WTC11 (cell line): ENCODE measurements around the gene MDFIC. TPM values are rescaled to one million over a fixed set of nuclear protein-coding genes. Genes with fewer than 3 reads are reported as not detected.

Experiments used
- ATAC-seq: fragments of 200-7000 bp; cut with Tn5 transposase; 2 replicates; pipeline ENCODE4 v1.10.0; 2021; ENCODE audit warnings: mild to moderate bottlenecking, moderate library complexity
- CTCF ChIA-PET: fragments of 300-600 bp; sonication (Branson Sonifier 250); formaldehyde crosslinking; loops from one replicate; lab custom pipeline; 2021; ENCODE audit warnings: antibody characterized with exemption; lab: Charles Lee
- POLR2A ChIA-PET: fragments of 350-600 bp; sonication (Branson Sonifier 250); formaldehyde crosslinking; loops from one replicate; lab custom pipeline; 2021; ENCODE audit warnings: antibody characterized with exemption; lab: Charles Lee
- DNase-seq: peaks from one replicate; pipeline ENCODE4 v3.0.0; 2021; ENCODE audit warnings: low spot score
- H3K27ac Mint-ChIP-seq: 2 replicates; pipeline ENCODE4 v1.8.0; 2021; ENCODE audit warnings: mixed read lengths
- H3K27me3 Mint-ChIP-seq: 2 replicates; pipeline ENCODE4 v1.8.0; 2021; ENCODE audit warnings: low read depth, mild to moderate bottlenecking, moderate library complexity, mixed read lengths
- H3K36me3 Mint-ChIP-seq: 2 replicates; pipeline ENCODE4 v1.8.0; 2021; ENCODE audit warnings: mixed read lengths
- H3K4me1 Mint-ChIP-seq: 2 replicates; pipeline ENCODE4 v1.8.0; 2022; ENCODE audit warnings: mixed read lengths
- H3K4me3 Mint-ChIP-seq: 2 replicates; pipeline ENCODE4 v1.8.0; 2021; ENCODE audit warnings: mild to moderate bottlenecking, moderate library complexity, mixed read lengths
- H3K9me3 Mint-ChIP-seq: 2 replicates; pipeline ENCODE4 v1.8.0; 2021; ENCODE audit warnings: mixed read lengths
- CREB1 ChIP-seq: sonication (generic); formaldehyde crosslinking; IDR thresholded peaks from 2 replicates; pipeline ENCODE4 v1.8.0; 2023; ENCODE audit warnings: mild to moderate bottlenecking, missing genetic modification reagents
- ELF4 ChIP-seq: sonication (generic); formaldehyde crosslinking; IDR thresholded peaks from 2 replicates; pipeline ENCODE4 v1.8.1; 2022; ENCODE audit warnings: low read depth, mild to moderate bottlenecking, moderate library complexity, missing genetic modification reagents
- FOXP1 ChIP-seq: sonication (generic); formaldehyde crosslinking; IDR thresholded peaks from 2 replicates; pipeline ENCODE4 v1.8.0; 2022; ENCODE audit warnings: missing genetic modification reagents, mild to moderate bottlenecking, moderate library complexity, borderline replicate concordance
- FOXP4 ChIP-seq: sonication (generic); formaldehyde crosslinking; IDR thresholded peaks from 2 replicates; pipeline ENCODE4 v1.8.0; 2022; ENCODE audit warnings: mild to moderate bottlenecking, missing genetic modification reagents
- GABPB1 ChIP-seq: sonication (generic); formaldehyde crosslinking; IDR thresholded peaks from 2 replicates; pipeline ENCODE4 v1.8.1; 2023; ENCODE audit warnings: mild to moderate bottlenecking, missing genetic modification reagents
- GTF2I ChIP-seq: fragments of 250-450 bp; sonication (Bioruptor Pico); conservative IDR thresholded peaks from 2 replicates; pipeline ENCODE4 v1.4.0; 2021; ENCODE audit warnings: mild to moderate bottlenecking
- HMGA2 ChIP-seq: fragments of 250-450 bp; sonication (Bioruptor Pico); IDR thresholded peaks from 2 replicates; pipeline ENCODE4 v1.4.0; 2021; ENCODE audit warnings: mild to moderate bottlenecking, moderate library complexity
- IRF2 ChIP-seq: sonication (generic); formaldehyde crosslinking; IDR thresholded peaks from 2 replicates; pipeline ENCODE4 v1.8.0; 2022; ENCODE audit warnings: low read depth, missing genetic modification reagents, borderline replicate concordance
- MXD4 ChIP-seq: fragments of 250-450 bp; sonication (Bioruptor Pico); IDR thresholded peaks from 2 replicates; pipeline ENCODE4 v1.8.0; 2021; ENCODE audit warnings: mild to moderate bottlenecking, moderate library complexity, borderline replicate concordance
- PREB ChIP-seq: sonication (generic); formaldehyde crosslinking; IDR thresholded peaks from 2 replicates; pipeline ENCODE4 v1.8.1; 2022; ENCODE audit warnings: mild to moderate bottlenecking, missing genetic modification reagents, moderate library complexity, borderline replicate concordance
- PRRX2 ChIP-seq: fragments of 250-450 bp; sonication (Bioruptor Pico); IDR thresholded peaks from 2 replicates; pipeline ENCODE4 v1.8.0; 2021; ENCODE audit warnings: mild to moderate bottlenecking
- SOX15 ChIP-seq: fragments of 250-450 bp; sonication (Bioruptor Pico); IDR thresholded peaks from 2 replicates; pipeline ENCODE4 v1.9.0; 2021; ENCODE audit warnings: mild to moderate bottlenecking
- TCF7 ChIP-seq: sonication (generic); formaldehyde crosslinking; IDR thresholded peaks from 2 replicates; pipeline ENCODE4 v1.8.0; 2022; ENCODE audit warnings: mild to moderate bottlenecking, low read depth, missing genetic modification reagents, moderate library complexity
- TEAD1 ChIP-seq: sonication (generic); formaldehyde crosslinking; IDR thresholded peaks from 2 replicates; pipeline ENCODE4 v1.8.0; 2022; ENCODE audit warnings: mild to moderate bottlenecking, missing genetic modification reagents
- ZBTB21 ChIP-seq: sonication (generic); formaldehyde crosslinking; IDR thresholded peaks from 2 replicates; pipeline ENCODE4 v1.8.1; 2023; ENCODE audit warnings: mild to moderate bottlenecking, missing genetic modification reagents, borderline replicate concordance
- ZNF396 ChIP-seq: fragments of 250-450 bp; sonication (Bioruptor Pico); IDR thresholded peaks from 2 replicates; pipeline ENCODE4 v1.8.0; 2021; ENCODE audit warnings: mild to moderate bottlenecking, moderate library complexity, borderline replicate concordance
- ZNF416 ChIP-seq: fragments of 250-450 bp; sonication (Bioruptor Pico); IDR thresholded peaks from 2 replicates; pipeline ENCODE4 v1.9.0; 2021; ENCODE audit warnings: mild to moderate bottlenecking, inconsistent platforms
- ZNF423 ChIP-seq: fragments of 250-450 bp; sonication (Bioruptor Pico); IDR thresholded peaks from 2 replicates; pipeline ENCODE4 v2.1.2; 2022; ENCODE audit warnings: mild to moderate bottlenecking, moderate library complexity
- total RNA-seq: library from RNA; stranded (reverse); gene quantifications from 3 replicates; pipeline ENCODE4 v1.2.3, GENCODE V29; 2021
- TF ChIP-seq, protein P1 (sequence below): sonication (generic); formaldehyde crosslinking; IDR thresholded peaks from 2 replicates; pipeline ENCODE4 v1.8.0; 2023; ENCODE audit warnings: mild to moderate bottlenecking, missing genetic modification reagents
- TF ChIP-seq, protein P2 (sequence below): fragments of 250-450 bp; sonication (Bioruptor Pico); conservative IDR thresholded peaks from 2 replicates; pipeline ENCODE4 v1.9.0; 2021; ENCODE audit warnings: mild to moderate bottlenecking

The MDFIC gene
- total RNA-seq, 1 experiment from 2014 or later = 8.4 TPM

DNA sequence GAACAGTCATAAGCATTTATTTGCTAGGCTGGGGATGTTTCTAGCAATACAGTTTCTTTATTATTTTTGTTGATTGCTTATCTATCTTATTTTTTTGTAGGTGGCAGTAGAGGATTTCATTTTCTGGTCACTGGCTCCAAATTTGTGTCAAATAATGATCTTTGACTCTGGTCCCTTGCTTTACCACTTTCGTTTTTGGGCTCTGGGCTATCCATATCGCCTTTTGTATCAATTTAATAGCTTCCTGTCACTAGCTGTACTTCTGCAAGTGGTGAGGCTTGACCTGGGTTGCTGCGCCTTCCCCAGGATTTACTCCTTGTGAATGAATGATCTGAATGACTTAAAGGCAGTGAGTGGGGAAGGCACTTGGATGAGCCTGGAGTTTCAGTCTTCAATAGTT lies 48.4 kb downstream of the MDFIC start (continued):
- TF ChIP-seq PREB (CRISPR knock-in tag) (no peak), TEAD1 (CRISPR knock-in tag) (no peak), FOXP4 (CRISPR knock-in tag) (no peak), GTF2I (CRISPR knock-in tag) (no peak), ZNF396 (CRISPR knock-in tag) (no peak), ZNF423 (CRISPR knock-in tag) (no peak)

DNA sequence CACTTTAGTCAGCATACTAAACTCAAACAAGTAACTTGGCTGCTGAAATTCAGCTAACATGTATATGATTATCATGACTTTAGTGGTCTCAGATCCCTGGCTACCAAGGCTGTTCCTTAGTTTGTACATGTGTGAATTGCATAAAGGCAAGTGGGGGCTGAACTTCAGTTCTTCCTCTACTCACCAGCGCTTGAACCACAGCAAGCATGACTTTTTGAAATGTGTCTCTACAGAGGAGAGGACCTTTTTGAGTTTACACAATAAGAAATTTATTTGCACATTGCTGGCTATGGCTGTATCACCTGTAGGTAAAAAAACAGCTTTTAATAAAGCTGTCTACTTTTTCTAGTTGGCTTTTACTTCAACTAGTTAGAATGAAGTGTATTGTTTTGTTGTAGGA lies 48.8 kb downstream of the MDFIC start:
- ATAC-seq = no peak
- no peak overlapping the region for H3K27ac Mint-ChIP-seq
- no peaks in the 10 kb centered on the region for H3K36me3 Mint-ChIP-seq
- peaks cover 25% of the 10 kb centered on the region for H3K4me1 Mint-ChIP-seq
- ChIA-PET POLR2A (no interaction called here), CTCF (no interaction called here)
- no peaks in the 10 kb centered on the region for H3K27me3 Mint-ChIP-seq
- no peaks in the 10 kb centered on the region; the same call in 1 of the 2 replicates for H3K9me3 Mint-ChIP-seq
- TF ChIP-seq IRF2 = no peak
- TF ChIP-seq HMGA2 (CRISPR knock-in tag) = no peak
- no peak for TF ChIP-seq SOX15 (CRISPR knock-in tag)
- no peak for TF ChIP-seq CREB1 (CRISPR knock-in tag)
- TF ChIP-seq ZNF416 (CRISPR knock-in tag) = no peak
- no peak for DNase-seq
- no peak overlapping the region for H3K4me3 Mint-ChIP-seq

DNA sequence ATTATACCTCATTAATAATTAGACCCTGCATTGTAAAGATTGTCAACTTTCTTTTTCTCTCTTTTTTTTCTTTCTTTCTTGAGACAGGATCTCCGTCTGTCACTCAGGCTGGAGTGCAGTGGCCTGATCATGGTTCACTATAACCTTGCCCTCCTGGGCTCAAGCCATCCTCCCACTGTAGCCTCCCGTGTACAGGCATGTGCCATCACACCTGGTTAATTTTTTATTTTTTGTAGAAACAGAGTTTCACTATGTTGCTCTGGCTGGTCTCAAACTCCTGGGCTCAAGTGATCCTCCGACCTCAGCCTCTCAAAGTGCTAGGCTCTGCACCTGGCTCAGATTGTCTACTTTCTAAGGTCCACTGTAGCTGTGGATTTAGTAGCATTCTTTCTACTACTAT lies 50.7 kb downstream of the MDFIC start:
- ChIA-PET POLR2A (no interaction called here), CTCF (no interaction called here)

More for the DNA sequence above, 50.7 kb downstream of the MDFIC start:
- no peaks in the 10 kb centered on the region; the same call in 1 of the 2 replicates for H3K9me3 Mint-ChIP-seq
- H3K36me3 Mint-ChIP-seq = no peaks in the 10 kb centered on the region
- DNase-seq = no peak
- TF ChIP-seq TCF7 = no peak
- no peak for TF ChIP-seq GABPB1 (CRISPR knock-in tag)
- TF ChIP-seq CREB1 (CRISPR knock-in tag) = no peak
- TF ChIP-seq ZNF423 (CRISPR knock-in tag) = no peak
- no peak for TF ChIP-seq PRRX2
- no peak for TF ChIP-seq ELF4
- TF ChIP-seq, protein P1, sequence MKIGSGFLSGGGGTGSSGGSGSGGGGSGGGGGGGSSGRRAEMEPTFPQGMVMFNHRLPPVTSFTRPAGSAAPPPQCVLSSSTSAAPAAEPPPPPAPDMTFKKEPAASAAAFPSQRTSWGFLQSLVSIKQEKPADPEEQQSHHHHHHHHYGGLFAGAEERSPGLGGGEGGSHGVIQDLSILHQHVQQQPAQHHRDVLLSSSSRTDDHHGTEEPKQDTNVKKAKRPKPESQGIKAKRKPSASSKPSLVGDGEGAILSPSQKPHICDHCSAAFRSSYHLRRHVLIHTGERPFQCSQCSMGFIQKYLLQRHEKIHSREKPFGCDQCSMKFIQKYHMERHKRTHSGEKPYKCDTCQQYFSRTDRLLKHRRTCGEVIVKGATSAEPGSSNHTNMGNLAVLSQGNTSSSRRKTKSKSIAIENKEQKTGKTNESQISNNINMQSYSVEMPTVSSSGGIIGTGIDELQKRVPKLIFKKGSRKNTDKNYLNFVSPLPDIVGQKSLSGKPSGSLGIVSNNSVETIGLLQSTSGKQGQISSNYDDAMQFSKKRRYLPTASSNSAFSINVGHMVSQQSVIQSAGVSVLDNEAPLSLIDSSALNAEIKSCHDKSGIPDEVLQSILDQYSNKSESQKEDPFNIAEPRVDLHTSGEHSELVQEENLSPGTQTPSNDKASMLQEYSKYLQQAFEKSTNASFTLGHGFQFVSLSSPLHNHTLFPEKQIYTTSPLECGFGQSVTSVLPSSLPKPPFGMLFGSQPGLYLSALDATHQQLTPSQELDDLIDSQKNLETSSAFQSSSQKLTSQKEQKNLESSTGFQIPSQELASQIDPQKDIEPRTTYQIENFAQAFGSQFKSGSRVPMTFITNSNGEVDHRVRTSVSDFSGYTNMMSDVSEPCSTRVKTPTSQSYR = no peak
- TF ChIP-seq, protein P2, sequence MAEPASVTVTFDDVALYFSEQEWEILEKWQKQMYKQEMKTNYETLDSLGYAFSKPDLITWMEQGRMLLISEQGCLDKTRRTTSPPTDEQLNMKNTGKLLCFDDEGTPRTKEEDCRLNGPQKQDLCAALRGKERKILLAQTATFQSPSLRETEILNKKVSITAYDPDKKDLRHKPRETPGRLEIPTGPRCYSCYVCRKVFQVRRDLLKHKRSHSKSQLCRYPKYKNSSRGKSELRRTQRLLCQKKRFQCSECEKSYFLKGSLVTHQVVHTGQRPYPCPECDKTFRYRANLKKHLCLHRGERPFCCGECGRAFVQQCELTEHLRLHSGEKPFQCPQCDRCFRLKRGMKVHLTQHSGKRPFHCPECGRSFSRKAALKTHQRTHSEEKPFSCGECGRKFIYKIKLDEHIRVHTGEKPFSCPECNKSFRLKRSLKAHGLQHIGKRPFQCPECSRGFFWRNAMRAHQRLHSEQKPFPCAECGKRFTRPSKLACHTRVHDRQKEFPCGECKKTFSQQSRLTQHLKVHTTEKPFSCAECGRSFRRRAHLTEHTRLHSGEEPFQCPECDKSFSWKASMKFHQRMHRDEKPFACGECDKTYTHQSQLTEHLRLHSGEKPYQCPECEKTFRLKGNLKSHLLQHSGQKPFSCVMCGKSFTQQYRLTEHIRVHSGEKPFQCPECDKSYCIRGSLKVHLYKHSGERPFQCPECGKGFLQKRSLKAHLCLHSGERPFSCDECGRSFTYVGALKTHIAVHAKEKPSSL (CRISPR knock-in tag) = no peak
- no peak for TF ChIP-seq MXD4 (CRISPR knock-in tag)
- TF ChIP-seq FOXP1 = no peak
- TF ChIP-seq ZBTB21 = no peak
- TF ChIP-seq, all 79 proteins: peak for 0
- no peak for ATAC-seq
- Mint-ChIP-seq H3K27me3 (no peaks in the 10 kb centered on the region), H3K4me3 (no peak overlapping the region), H3K27ac (no peak overlapping the region), H3K4me1 (peaks cover 31% of the 10 kb centered on the region)
